ENCODE data around the gene RASL11A.
"Not testable (repeated sequence)": the region's sequence is repeated elsewhere in the genome, so short reads cannot be mapped to it uniquely, and the experiment has no call there.

RASL11A gene, protein sequence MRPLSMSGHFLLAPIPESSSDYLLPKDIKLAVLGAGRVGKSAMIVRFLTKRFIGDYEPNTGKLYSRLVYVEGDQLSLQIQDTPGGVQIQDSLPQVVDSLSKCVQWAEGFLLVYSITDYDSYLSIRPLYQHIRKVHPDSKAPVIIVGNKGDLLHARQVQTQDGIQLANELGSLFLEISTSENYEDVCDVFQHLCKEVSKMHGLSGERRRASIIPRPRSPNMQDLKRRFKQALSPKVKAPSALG

DNA sequence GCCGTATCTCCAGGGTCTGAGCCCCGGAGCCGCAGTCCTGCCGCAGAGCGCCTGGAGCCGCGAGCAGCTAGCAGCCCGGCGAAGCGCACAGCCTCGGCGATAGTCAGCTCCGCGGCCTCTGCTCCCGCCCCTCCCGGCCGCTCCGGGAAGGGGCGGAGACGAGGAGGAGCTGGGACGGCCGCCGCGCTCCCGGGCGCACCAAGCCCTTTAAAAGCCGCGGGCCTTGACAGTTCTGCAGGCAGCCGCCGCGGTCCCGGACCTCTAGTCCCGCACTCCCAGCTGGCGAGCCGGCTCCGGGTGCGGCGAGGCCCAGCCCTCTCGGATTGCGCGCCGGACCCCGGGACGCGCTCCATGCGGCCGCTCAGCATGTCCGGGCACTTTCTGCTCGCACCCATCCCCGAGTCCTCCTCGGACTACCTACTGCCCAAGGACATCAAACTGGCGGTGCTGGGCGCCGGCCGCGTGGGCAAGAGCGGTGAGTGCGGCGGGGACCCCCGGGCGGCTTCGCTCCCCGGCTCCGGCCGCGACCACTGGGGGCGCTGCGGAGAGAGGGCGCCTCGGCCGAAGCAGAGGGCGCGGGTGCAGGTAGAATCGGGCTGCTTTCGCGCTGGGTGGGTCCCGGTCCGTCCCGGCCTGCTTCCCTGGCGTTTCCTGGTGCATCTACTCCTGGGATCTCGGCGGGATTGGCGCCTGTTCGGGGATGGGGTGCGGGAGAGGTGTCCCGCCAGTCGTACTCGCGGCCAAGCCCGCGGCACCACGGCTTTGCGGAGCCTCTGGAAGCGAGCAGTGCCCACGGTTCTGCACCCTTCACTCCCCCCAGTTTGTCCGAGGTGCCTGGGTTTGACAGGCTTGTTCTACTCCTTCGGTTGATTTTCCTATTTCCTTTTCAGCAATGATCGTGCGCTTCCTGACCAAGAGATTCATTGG lies at the start of gene RASL11A:
Gene RASL11A, plus strand, starts transcription at position 237 of the 927 bp plus-strand sequence. Its CDS starts 115 bp downstream, at position 352.
- DNase-seq: peak; percentile 73

DNA sequence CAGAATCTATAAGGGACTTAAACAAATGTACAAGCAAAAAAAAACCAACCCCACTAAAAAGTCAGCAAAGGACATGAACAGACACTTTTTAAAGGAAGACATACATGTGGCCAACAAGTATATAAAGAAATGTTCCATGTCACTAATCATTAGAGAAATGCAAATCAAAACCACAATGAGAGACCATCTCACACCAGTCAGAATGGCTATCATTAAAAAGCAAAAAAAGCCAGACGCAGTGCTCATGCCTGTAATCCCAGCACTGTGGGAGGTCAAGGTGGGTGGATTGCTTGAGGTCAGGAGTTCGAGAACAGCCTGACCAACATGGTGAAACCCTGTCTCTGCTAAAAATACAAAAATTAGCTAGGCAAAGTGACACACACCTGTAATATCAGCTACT lies 48.5 kb upstream of the RASL11A start:
- DNase-seq: not testable (repeated sequence)

DNA sequence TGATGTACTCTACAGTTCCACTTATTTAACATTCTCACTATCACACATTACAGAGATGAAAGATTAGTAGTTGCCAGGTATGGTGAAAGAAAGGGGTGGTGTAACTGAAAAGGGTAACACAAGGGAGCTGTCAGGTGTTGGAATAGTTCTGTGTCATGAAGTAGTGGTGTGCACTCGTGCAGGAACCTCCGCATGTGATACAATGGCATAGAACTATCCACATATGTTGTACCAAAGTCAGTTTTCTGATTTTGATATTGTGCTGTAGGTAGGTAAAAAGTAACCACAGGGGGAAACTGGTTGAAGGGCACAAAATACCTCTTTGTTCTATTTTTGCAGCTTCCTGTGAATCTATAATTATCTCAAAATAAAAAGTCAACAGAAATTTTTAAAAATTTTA lies 43.6 kb upstream of the RASL11A start:
- DNase-seq: no peak

DNA sequence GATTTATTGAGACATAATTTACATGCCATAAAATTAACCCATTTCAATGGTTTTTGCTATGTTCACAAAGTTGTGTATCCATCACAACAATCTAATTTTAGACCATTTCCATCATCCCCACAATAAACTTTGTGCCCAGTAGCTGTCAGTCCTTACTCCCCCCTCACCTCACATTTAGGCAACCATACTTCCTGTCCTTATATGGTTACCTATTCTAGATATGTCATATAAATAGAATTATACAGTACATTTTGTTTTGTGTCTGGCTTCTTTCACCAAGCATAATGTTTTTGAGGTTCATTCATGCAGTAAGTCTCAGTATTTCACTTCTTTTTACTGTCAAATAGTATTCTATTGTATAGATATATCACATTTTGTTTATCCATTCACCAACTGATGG lies 42.5 kb upstream of the RASL11A start:
- DNase-seq: no peak

DNA sequence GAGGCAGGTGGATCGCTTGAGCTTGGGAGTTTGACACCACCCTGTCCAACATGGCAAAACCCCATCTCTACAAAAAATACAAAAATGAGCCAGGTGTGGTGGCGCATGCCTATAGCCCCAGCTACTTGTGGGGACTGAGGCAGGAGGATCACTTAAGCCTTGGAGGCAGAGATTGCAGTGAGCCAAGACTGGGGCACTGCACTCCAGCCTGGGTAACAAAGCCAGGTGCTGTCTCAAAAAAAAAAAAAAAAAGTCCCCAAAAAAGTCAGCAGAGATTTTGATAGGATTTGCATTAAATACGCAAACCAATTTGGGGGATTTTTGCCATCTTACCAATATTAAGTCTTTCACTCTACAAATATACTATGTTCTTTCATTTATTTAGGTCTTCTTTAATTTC lies 41.0 kb upstream of the RASL11A start:
- DNase-seq: no peak

DNA sequence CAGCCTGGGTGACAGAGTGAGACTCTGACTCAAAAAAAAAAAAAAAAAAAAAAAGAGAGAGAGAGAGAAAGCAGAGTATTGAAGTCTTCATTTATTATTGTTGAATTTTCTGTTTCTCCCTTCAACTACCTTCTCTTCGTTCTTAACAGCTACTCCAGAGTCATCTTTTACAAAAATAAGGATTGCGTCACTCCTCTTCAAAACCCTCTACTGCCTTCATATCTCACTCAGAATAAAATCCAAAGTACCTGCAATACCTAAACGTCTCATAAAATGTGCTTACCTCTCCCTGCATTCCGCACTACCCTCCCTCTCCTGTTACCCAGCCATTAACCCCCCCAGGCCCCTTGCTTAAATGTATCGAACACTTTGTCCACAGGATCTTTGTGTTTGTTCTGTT lies 36.7 kb upstream of the RASL11A start:
- DNase-seq: no peak

DNA sequence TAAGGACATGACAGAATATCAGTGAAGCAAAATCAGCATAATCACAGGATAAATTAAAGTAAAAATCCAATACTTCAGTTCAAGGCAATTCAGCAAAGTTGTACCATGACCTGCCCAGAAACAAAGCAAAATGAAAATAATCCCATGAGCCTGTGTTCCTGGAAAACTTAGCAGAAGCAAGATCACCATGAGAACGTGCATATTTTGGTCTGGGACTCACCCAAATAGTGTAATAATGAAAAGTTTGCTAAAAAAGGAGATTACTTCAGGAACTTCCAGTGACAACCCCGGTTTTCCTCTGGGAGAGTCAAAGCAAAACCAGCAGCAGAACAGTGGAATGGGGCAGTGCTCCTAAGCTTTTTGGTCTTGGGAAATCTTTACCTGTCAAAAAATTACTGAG lies 34.2 kb upstream of the RASL11A start:
- DNase-seq: no peak

DNA sequence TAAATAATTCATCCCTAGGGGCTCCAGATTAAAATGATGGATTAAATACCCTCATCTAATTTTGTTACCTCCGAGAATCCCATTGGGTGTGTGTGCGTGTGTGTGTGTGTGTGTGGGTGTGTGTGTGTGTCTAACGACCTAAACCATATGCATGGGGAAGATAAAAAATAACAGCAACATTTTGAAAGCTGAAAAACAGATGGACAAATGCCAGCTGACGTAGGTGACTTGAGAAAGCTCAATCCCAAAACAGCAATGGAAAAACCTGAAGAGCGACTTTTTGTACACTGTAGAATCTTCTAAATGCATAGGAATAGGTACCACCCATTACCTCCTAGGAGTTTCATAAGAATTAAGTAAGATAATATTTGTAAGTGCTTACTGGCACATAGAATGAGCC lies 27.9 kb upstream of the RASL11A start:
- DNase-seq: no peak

DNA sequence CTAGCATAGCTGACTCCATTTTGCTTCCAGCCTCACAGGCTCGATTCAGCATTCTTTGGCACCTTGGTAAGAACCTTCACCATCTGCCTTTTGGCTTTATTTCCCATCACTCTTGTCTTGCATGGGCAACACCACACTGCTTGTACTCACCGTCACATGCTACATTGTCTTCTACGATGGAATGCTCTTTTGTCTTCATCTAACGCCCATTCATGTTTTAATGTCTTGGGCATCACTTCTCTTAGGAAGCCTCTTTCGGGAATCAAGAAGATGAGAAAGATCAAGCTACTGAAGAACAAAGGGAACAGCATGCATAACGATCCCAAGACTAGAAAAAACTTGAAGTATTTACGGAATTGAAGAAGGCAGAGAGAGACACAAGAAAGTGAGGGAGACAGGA lies 25.0 kb upstream of the RASL11A start:
- DNase-seq: no peak

DNA sequence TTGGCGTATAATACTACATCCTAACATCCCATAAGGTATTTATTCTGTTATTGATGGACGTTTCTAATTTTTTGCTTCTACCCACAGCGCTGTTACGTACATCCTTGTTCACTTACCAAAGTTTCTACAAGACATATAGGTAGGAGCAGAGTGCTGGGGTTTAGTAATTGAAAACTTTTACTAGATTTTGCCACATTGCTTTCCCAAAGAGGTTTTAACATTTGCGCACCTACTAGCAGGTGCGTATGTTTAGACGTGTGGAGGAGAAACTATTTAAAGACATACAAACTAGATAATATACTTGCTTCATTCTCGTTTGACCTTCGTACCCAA lies 19.8 kb upstream of the RASL11A start:
- no peak for DNase-seq

DNA sequence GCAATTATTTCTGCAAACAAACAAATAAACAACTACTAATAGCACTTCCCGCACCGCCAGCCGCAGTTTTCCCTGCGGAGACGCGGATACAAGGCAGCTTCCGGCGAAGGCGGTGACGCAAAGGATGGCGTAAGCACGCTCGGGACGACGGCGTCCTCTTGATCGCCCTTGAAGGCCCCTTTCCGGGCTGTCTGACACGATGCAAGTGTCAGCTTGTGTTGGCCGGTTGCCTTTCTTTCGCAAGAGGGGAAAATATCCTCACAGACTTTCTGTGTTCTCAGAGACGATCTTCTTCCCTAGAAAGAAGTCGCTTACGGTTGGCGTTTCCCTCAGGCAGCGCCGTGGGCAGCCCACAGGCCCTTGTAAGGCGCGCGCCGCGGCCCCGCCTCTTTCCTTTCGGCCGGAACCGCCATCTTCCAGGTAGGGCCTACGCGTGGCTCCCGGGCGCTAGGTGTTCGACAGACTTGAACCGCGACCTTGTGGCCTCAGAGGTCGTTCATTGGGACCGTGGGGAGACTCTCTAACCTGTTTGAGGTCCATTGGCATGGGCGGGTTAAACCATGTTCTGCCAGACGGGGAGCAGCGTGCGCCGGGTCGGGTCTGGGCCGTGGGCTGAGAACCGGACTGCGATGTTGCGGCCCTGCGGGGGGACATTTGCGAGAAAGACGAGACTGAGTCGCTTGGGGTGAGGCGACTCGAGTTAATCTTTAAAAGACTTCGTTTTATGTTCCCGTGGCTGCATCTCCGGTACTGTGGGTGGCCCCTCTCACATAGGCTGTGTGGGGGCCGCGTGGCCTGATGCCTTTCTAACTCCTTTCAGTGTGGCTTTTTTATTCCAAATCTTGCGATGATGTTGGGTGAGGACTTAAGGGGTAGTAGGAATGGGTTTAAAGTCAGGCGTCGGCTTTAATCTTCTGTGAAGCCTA lies 19.2 kb upstream of the RASL11A start, which contains the start of gene RPL21:
Gene RPL21, plus strand, starts transcription at position 393 of the 926 bp plus-strand sequence. CDS start 2,219 bp downstream, outside the sequence.
- peak; percentile 93 for DNase-seq

DNA sequence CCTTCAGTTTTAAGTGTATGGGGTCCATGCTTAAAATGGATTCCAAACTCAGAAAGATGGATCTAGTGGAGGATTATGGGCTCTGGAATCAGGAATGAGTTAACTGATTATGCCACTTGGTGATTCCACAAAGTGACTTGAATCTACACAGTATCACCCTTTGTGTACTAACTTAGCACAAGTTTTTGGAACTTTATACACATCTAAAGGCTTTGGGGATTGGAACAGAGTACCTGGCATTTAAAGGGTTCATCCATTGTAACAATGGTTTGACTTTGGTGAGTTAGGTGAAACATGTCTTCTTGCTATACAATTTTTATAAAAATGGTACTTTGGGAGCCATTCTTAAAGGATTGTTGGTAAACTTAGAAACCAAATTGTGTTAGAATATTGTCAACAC lies 18.2 kb upstream of the RASL11A start:
- no peak for DNase-seq

DNA sequence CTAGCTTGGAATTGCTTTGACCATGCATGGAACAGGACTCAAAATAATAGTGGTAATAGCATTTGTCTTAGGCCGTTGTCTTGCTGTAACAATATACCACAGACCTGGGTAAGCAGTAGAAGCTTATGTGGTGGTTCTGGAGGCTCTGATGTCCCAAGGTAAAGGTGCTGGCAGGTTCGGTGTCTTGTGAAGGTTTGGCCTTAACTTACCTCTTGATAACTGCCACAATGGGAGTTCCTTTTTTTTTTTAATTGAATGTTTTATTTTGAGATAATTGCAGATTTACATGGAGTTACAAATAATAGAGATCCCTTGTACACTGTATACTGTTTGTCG lies 13.4 kb upstream of the RASL11A start:
- no peak for DNase-seq

DNA sequence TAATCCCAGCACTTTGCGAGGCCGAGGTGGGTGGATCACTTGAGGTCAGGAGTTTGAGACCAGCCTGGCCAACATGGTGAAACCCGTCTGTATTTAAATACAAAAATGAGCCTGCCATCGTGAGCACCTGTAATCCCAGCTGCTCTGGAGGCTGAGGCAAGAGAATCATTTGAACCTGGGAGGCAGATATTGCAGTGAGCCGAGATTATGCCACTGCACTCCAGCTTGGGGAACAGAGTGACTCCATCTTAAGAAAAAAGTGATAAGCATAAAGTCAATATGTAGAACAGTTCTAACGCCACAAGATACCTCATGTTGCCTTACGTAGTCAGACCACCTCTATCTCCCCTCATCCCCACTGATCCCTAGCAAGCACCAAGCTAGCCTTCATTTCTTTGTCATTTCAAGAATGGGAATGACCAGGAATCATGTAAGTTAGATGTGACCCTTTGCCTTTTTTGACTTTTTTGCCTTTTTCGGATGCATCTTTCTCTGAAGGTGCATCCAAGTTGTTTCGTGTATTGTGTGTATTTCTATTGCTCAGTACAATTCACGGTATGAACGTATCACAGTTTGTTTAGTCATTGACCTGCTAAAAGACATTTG lies 12.9 kb upstream of the RASL11A start:
- DNase-seq: no peak

DNA sequence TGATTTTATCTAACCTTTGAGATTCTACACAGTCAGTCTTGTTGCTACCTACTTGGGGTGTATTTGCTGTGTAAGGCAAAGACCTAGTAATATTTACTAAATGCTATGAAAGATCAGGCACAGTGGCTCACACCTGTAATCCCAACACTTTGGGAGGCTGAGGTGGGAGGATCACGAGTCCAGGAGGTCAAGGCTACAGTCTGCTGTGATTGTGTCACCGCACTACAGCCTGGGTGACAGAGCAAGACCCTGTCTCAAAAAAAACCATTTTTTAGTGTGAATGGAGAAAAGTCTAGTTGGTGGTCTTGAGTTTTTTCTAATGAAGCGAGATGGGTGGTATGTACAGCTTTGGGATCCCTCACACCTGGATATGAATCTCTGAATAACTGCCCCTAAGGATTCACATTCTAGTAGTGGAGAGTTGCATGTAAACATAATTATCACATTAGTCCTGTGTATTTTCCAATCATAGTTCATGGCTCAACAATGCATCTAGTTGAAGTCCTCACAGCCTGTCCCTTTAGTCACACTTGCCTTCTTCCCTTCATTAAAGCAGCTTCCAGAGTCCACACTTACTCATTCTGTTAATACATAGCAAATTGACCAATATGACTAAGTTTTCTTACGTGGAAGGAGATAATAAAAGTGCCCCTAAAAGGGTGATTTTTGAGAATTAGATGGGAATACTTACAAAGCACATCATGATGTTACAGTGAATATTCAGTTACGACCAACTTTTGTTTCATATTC lies 11.8 kb upstream of the RASL11A start:
- no peak for DNase-seq

DNA sequence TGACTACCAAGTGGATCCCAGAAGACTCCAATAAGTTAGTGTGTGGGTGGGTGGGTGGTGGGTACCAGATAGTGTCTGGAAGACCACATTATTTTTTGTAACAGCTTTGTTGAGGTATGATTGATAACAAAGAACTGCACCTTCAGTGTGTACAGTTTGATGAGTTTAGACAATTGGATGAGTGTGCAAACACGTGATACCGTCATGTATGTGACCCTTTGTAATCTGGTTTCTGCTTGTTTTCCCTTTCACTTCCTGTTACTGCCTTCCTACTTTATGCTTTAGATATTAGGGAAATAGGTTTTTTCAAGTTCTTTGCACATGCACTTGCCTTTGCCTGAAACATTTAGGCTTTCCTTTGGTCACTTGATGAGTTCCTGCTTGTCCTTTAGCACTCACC lies 10.8 kb upstream of the RASL11A start:
- no peak for DNase-seq

DNA sequence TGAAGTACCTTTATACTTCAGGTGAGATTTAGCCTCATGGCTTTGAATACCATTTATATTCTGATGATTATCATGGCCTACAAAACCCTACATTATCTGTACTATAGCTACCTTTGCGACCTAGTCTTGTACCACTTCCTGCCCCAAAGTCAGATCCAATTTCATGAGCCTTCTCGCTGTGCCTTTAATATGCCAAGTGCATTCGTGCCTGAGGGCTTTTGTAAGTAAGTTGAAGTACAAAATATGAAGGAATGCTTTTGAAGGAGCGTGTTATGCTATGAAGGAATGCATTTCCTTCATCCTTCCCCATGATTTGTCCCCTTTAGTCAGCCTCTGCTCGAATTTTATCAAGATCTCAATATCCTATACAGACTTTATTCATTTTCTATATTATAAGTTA lies 9.2 kb upstream of the RASL11A start:
- DNase-seq: no peak

DNA sequence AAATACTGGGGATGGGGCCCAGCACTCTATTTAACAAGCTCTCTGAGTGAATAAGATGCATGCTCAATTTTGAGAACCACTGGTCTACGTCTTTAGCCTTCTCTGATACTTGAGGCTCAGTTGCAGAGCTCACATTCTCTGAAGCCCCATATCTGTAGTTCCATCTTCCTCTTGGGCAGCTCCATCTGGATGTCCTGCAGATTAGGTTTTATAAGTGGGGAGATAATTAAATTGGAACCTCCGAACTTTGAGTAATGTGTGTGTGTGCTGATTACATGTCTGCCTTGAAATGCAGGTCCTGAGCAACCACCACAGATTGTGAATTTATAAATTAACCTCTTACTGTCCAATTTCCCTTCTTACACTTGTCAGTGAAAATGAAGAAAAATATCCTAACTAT lies 7.2 kb upstream of the RASL11A start:
- no peak for DNase-seq

DNA sequence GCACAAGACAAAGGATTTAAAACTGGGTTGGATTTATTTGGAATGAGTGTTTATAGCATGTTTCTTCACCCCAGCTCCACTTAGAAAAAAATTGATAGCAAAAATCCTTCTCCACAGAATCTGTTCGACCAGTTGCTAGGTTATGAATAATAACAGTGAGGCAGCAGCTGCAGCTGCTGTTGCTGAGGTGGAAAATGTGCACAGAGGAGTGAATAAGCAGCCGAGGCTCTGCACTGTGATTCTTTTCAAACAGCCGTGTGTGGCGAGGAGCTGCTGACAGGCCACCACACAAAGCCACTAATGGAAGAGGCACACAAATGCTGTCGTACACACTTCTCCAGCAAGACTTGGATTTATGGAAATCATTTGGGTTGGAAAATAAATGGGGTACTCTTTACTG lies 6.4 kb upstream of the RASL11A start:
- no peak for DNase-seq

DNA sequence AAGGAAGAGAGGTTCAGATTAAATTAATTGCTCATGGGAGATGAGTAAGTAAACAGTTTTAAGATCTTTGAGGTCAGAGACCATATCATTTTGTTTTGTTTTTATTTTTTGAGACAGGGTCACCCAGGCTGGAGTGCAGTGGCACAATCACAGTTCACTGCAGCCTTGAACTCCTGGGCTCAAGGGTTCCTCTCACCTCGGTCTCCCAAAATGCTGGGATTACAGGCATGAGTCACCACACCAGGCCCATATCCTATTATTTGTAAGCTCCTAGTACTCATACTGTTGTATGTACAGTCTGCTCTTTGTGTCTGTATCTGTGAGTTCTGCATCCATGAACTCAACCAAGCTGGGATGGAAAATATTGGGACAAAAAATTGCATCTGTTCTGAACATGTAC lies 6.0 kb upstream of the RASL11A start:
- DNase-seq: no peak

DNA sequence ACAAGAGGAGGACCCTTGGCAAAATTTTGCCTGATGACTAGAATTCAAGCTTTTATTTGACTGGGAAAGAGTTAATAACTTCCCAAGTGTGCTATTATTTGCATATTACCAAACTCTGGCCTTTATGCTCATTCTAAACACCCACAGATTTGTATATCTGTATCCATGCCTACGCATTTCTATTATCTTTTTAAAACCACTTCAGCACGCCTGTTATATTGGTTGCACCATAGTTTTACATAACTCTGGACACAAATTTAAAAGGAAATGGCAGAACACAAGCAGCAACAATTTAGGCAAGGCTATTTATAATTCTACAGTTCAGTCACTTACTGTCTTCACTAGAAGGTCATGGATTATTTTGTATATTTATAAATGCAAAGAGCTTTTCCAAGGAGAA lies 3.7 kb upstream of the RASL11A start:
- no peak for DNase-seq

DNA sequence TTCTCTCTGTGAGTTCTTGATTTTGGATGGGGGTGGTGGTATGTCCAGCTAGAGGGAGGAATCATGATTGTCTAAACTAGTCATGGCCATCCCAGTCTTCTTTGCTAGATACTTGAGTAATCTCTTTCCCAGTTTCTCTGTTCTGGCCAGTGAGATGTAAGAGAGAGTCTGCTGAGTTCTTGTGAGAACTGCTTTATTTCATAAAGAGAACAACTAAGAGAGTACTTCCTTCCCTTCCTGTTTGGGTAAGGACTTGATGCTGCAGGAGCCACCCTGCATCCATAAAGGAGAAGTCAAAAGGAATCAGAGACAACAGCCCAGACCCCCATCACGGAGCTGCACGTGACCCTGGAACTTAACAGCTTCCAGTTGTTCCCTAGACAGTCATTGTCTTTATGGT lies 3.0 kb upstream of the RASL11A start:
- DNase-seq: no peak
